Activated CD4-positive, CD25-positive, alpha-beta regulatory T cell treated with anti-CD3 and anti-CD28 coated beads, Interleukin-2, amount 50 U/mL, for 24 hours (primary cell): ENCODE measurements around the gene SP3.

Experiments used
- ATAC-seq, 2 donors: fragments of 150-1000 bp; cut with Tn5 transposase; one replicate each; pipeline ENCODE4 v1.10.0; 2021; ENCODE audit warnings: mild to moderate bottlenecking in 1 of 2, moderate library complexity in 1 of 2

SP3 gene

GRCh38 chr2:173966274-173967098, 1.3 kb upstream of the SP3 start:
- ATAC-seq, result no peak

- peak; percentile 21 to 30 for ATAC-seq
Observed at GRCh38 chr2:173964565-173965371, 405 bp downstream of the SP3 start.

GRCh38 chr2:173963817-173964564, 1.2 kb downstream of the SP3 start:
- ATAC-seq, result peak; percentile 62 to 66

GRCh38 chr2:173963323-173963816, 1.8 kb downstream of the SP3 start:
- ATAC-seq, result peak; percentile 36 to 43

- ATAC-seq, result no peak
Observed at GRCh38 chr2:173962583-173963110, 2.5 kb downstream of the SP3 start.

- ATAC-seq, result no peak
Observed at GRCh38 chr2:173962031-173962430, 3.1 kb downstream of the SP3 start.

- ATAC-seq, result no peak
Observed at GRCh38 chr2:173961346-173961705, 3.8 kb downstream of the SP3 start.

- ATAC-seq, result no peak
Observed at GRCh38 chr2:173959909-173960308, 5.3 kb downstream of the SP3 start.

GRCh38 chr2:173959358-173959884, 5.8 kb downstream of the SP3 start:
- no peak for ATAC-seq

GRCh38 chr2:173958198-173958846, 6.9 kb downstream of the SP3 start:
- ATAC-seq, result no peak

- no peak for ATAC-seq
Observed at GRCh38 chr2:173957517-173957916, 7.7 kb downstream of the SP3 start.

GRCh38 chr2:173956454-173956853, 8.7 kb downstream of the SP3 start:
- ATAC-seq, result no peak

GRCh38 chr2:173955867-173956266, 9.3 kb downstream of the SP3 start:
- ATAC-seq, result no peak

- ATAC-seq, result no peak
Observed at GRCh38 chr2:173955004-173955403, 10.2 kb downstream of the SP3 start.

- ATAC-seq, result no peak
Observed at GRCh38 chr2:173953047-173953424, 12.1 kb downstream of the SP3 start.

- ATAC-seq, result peak; percentile 44 to 66
Observed at GRCh38 chr2:173952267-173953046, 12.7 kb downstream of the SP3 start.

GRCh38 chr2:173948842-173949241, 16.3 kb downstream of the SP3 start:
- ATAC-seq, result no peak

GRCh38 chr2:173948198-173948597, 17.0 kb downstream of the SP3 start:
- ATAC-seq, result no peak

GRCh38 chr2:173947131-173947530, 18.0 kb downstream of the SP3 start:
- ATAC-seq, result no peak

GRCh38 chr2:173943738-173944137, 21.4 kb downstream of the SP3 start:
- peak; percentile 20 to 21 for ATAC-seq

- no peak for ATAC-seq
Observed at GRCh38 chr2:173942861-173943523, 22.2 kb downstream of the SP3 start.
